Anterior cingulate cortex (tissue), 58 donors: ENCODE data around the gene NFIX.
A peak's percentile ranks its signal among the peaks of the same experiment; 100 is the strongest.
"Not testable (repeated sequence)": the region's sequence is repeated elsewhere in the genome, so short reads cannot be mapped to it uniquely, and the experiment has no call there.

ENCODE experiments used
- DNase-seq, 58 donors: peaks; one replicate each; lab custom pipeline; 2025; lab: John Stamatoyannopoulos, UW

The NFIX gene

DNA sequence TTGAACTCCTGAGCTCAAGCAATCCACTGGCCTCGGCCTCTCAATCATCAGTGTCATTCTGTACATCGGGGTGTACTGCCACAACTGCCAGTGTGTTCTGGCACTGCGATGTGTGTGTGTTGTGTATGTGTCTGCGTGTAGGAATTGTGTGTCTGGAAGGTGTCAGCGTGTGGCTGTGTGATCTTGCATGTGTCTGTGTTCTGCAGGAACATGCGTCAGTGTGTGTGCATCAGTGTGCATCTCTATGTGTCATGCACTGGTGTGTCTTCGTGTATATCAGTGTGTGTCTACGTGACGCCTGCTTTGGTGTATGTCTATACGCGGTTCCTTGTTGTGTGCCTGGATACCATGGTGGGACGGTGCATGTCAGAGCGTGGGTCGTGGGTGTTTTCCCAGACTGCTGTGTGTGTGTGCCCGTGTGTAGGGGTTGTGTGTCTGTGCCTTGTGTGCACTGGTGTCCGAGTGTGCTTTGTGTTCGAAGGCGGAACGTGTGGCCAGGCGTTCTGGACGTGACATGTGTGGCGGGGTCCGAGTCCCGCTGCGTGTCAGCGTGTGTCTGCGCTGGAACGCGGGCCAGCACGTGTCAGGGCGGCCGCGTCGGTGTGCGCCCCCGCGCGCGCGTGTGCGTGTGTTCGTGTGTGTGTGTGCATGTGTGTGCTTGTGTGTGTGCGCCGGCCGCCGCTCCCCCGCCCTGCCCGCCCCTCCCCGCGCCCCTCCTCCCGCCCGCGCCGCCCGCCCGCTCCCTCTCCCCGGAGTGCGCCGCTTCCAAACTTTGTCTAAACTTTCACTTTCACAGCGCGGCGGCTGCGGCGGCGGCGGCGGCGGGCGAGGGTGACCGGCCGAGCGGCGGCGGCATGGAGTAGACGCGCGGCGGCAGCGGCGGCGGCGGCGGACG, at the start of gene NFIX:
Gene NFIX (plus strand): TSS at position 775 of the 895 bp plus-strand sequence. CDS start 363 bp downstream, outside the sequence.
- DNase-seq = peak in 29 of 58 donors; percentile 13 to 81 (median 49)

GRCh38 chr19:12945479-12946091, 49.7 kb upstream of the NFIX start, which contains the start of gene RAD23A:
Gene RAD23A, plus strand, starts transcription at chr19:12945862. Its CDS starts 87 bp downstream, at chr19:12945949.
- peak; percentile 38 to 93 (median 87) for DNase-seq

GRCh38 chr19:12946092-12946721, 49.1 kb upstream of the NFIX start:
- DNase-seq = peak in 12 of 58 donors; percentile 27 to 79 (median 46)

DNA sequence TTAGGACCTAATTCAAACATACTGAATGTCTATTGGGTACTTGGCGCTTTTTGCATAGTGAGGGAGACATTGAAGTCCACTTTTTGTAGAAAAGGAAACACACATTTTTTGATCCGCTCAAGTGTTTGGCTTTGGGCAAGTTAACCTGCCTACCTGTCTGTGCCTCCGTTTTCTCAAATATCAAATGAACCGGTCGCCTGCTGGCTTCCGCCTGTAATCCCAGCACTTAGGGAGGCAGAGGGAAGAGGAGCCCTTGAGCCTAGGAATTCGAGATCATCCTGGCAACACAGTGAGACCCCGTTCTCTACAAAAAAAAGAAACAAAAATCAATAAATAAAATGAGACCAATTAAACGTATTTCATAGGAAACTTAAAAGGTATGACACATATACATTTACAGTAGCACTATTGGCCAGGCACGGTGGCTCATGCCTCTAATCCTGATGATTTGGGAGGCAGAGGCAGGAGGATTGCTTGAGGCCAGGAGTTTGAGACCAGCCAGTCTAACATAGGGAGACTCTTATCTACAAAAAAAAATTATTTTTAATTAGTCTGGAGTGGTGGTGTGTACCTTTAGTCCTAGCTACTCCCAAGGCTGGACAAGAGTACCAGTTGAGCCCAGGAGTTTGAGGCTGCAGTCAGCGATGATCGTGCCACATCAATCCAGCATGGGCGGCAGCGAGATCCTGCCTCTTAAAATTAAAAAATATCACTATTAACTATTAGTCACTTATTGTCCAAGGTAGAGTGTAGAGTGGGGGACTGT, 48.4 kb upstream of the NFIX start:
- no peak for DNase-seq

DNA sequence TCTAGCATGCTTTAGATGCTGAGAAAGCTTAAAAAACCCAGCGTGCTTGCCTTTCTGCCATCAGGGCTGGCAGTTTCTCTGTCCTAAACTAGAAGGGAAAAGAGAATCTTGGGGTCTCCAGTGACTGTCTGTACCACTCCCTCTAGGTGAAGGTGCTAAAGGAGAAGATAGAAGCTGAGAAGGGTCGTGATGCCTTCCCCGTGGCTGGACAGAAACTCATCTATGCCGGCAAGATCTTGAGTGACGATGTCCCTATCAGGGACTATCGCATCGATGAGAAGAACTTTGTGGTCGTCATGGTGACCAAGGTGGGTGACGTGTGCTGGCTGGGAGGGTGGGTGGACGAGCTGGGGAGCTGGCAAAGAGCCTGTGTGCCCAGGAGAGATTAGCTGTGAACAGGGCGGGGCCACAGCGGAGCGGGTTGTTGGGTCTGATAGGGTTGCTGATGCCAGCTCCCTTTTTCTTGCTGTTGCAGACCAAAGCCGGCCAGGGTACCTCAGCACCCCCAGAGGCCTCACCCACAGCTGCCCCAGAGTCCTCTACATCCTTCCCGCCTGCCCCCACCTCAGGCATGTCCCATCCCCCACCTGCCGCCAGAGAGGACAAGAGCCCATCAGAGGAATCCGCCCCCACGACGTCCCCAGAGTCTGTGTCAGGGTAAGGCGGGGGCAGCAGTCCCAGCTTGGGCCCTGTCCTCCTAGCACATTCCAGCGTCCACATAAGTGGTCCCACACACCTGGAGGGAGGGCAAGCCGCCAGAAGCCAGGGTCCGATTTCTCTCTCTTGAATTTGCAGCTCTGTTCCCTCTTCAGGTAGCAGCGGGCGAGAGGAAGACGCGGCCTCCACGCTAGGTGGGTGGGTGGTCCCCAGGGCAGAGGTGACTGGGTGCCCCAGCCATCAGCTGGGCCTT, 47.3 kb upstream of the NFIX start:
- DNase-seq = peak in 2 of 58 donors; percentile 9

DNA sequence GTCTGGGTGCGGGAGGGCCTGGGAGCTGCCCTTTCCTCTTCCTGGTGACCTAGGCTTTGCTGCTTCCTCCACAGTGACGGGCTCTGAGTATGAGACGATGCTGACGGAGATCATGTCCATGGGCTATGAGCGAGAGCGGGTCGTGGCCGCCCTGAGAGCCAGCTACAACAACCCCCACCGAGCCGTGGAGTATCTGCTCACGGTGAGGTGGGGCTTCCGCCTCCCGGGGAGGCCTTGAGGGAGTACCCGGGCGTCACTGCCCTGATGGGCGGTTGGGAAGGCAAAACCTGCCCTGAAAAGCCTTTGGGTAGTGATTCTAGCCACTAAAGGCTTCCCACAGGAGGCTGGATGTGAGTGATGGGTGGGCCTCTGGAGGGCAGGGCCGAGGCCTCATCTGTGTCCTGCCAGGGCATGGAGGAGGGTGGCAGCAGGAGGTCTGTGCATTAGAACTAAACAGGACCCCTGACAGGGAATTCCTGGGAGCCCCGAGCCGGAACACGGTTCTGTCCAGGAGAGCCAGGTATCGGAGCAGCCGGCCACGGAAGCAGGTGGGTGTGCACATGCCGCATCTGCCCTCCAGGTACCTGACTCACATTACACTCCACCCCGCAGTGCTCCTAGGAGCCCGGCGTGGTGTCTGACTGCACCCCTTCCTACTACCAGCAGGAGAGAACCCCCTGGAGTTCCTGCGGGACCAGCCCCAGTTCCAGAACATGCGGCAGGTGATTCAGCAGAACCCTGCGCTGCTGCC, 46.5 kb upstream of the NFIX start:
- DNase-seq = no peak

DNA sequence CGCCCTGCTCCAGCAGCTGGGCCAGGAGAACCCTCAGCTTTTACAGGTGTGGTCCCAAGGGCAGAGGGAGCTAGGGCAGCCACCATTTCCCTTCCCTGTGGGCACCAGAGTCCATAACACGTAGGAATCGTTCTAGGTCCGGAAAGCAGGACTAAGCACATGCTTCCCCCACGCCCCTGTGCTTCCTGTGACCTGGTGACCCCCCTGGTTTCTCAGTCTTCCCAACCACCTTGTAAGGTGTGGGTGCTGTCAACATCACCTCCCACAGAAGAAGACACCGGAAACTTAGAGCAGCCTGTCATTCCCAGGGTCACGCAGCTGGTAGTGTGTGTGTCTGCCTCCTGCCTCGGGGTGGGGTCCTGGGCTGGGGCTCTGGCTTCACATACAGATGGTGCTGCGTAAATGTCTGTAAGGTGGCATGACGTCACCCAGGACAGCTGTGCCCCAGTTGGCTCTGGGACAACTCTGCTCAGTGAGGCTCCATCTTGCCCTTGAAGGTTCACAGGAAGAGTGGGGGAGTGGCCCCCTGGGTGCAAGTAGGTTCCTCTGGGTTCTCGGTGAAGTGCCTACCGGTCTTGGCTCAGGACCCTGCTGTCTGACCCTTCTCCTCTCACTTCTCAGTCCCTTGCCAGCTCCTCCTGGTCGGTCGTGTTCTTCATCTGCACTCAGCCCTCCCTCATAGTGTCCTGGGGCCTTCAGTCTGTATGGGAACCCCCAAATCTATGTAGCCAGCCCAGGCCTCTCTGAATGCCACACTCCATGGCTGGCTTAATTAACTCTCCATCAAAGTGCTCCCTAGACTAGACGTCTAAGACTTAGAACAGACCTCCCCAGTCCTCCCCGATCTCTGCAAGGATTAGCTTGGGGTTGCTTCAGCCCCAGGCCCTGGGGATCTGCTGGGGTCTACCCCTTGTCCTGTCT, 45.7 kb upstream of the NFIX start:
- no peak for DNase-seq

- DNase-seq = not testable (repeated sequence)
Measured at GRCh38 chr19:12952050-12952449, 43.2 kb upstream of the NFIX start.

DNA sequence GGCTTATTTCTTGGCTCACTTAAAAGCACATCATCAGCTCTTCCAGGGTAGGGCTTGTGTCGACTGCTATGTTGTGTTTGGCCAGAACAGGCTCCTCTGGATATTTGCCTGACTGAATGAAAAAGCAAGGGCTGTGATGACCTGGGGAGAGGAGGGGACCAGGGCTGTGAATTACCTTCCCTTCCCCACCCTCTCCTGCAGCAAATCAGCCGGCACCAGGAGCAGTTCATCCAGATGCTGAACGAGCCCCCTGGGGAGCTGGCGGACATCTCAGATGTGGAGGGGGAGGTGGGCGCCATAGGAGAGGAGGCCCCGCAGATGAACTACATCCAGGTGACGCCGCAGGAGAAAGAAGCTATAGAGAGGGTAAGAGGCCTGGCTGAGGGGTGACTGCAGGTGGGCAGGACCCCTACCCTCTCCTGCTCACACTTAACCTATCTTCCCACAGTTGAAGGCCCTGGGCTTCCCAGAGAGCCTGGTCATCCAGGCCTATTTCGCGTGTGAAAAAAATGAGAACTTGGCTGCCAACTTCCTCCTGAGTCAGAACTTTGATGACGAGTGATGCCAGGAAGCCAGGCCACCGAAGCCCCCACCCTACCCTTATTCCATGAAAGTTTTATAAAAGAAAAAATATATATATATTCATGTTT, 42.7 kb upstream of the NFIX start:
- peak in 3 of 58 donors; percentile 51 to 60 (median 54) for DNase-seq

DNA sequence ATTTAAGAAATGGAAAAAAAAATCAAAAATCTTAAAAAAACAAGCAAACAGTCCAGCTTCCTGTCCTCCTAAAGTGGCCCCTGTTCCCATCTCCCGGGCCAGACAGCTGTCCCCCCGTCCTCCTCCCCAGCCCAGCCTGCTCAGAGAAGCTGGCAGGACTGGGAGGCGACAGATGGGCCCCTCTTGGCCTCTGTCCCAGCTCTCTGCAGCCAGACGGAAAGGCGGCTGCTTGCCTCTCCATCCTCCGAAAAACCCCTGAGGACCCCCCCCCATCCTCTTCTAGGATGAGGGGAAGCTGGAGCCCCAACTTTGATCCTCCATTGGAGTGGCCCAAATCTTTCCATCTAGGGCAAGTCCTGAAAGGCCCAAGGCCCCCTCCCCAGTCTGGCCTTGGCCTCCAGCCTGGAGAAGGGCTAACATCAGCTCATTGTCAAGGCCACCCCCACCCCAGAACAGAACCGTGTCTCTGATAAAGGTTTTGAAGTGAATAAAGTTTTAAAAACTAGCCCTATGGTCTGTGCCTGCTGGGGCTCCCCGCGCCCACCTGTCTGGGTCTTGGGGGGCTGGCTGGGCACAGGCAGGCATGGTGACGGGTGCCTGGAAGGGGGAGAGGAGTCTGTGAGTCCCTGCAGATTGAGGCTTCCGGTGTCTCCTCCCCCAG, 42.0 kb upstream of the NFIX start:
- peak in 52 of 58 donors; percentile 1 to 74 (median 48) for DNase-seq

DNA sequence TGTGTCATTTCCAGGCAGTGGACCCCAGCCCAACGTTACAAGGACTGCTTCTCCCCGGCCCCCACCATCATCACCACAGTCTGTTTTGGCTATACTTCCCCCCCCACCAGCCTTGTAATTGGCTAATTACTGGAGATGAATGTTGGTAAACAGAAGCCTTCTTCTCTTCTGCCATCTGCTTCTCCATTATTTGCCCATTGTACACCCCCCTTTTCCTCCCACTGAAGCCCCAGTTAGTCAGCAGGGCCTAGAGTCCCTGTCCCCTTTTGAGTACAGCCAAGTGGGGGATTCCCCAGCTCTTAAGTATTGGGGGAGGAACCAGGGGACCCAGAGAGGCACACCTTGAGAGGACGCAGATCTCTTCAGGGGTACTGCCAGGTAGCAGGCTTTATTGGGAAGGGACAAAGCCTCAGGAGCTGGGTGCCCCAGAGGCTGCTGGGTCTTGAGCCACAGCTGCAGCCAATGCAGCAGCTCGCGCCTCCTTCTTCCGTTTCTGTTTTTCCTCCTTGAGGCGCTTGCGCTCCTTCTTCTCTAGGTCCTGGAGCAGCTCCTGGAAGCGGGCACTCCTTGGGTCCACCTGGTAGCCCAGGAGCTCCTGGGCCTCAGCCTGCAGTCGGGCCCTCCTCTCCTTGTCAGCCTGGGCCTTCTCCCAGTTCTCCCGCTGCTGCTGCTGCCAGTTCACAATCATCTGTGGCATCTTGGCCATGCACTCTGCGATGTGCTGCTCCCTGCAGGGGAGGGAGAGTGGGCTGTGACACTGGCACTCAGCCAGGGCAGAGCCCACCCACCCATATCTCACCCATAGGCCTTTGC, 41.3 kb upstream of the NFIX start:
- DNase-seq = peak in 1 of 58 donors; percentile 30

GRCh38 chr19:12954612-12954962, 40.7 kb upstream of the NFIX start:
- DNase-seq = no peak

DNA sequence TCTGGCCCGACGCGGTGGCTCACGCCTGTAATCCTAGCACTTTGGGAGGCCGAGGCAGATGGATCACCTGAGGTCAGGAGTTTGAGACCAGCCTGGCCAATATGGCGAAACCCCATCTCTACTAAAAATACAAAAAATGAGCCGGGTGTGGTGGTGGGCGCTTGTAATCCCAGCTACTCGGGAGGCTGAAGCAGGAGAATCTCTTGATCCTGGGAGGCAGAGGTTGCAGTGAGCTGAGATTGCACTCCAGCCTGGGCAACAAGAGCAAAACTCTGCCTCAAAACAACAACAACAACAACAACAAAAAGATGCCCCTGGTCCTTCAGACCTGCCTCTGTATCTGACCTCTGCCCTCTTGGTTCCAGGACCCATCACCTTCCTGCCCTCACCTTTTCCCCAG, 39.7 kb upstream of the NFIX start:
- not testable (repeated sequence) for DNase-seq

GRCh38 chr19:12955996-12956395, 39.3 kb upstream of the NFIX start:
- DNase-seq = no peak
